IPS DF 6.9 (cell line): ENCODE measurements around the gene ABHD17B.

ENCODE experiments used
- DNase-seq: peaks from one replicate; pipeline ENCODE4 v3.0.0-alpha.2; 2013; ENCODE audit warnings: low read depth, low spot score
- H3K27ac ChIP-seq: one replicate; pipeline ENCODE4 v1.5.1; 2013; ENCODE audit warnings: low read length, control low read depth
- H3K27me3 ChIP-seq: 2 replicates; pipeline ENCODE4 v1.6.1; 2013; ENCODE audit warnings: mild to moderate bottlenecking, low read length; ENCODE audit not compliant: control insufficient read depth, insufficient read depth
- H3K36me3 ChIP-seq: 2 replicates; pipeline ENCODE4 v1.6.1; 2013; ENCODE audit warnings: low read length; ENCODE audit not compliant: control insufficient read depth, insufficient read depth
- H3K4me1 ChIP-seq: 2 replicates; pipeline ENCODE4 v1.6.1; 2013; ENCODE audit warnings: low read length; ENCODE audit not compliant: control insufficient read depth, insufficient read depth
- H3K4me3 ChIP-seq: 2 replicates; pipeline ENCODE4 v1.5.1; 2013; ENCODE audit warnings: mild to moderate bottlenecking, low read length
- H3K9me3 ChIP-seq: 2 replicates; pipeline ENCODE4 v1.6.1; 2013; ENCODE audit warnings: low read length, inconsistent platforms; ENCODE audit not compliant: control insufficient read depth, insufficient read depth
- WGBS: extraction: QIAGEN DNeasy Blood & Tissue Kit; methylation state at CpG from one replicate; pipeline ENCODE4 v1.1.7; 2013; ENCODE audit warnings: mixed read lengths, missing lambda C conversion rate; ENCODE audit not compliant: insufficient read length, insufficient coverage; 5-methylcytosine and 5-hydroxymethylcytosine counted together

Gene ABHD17B

DNA sequence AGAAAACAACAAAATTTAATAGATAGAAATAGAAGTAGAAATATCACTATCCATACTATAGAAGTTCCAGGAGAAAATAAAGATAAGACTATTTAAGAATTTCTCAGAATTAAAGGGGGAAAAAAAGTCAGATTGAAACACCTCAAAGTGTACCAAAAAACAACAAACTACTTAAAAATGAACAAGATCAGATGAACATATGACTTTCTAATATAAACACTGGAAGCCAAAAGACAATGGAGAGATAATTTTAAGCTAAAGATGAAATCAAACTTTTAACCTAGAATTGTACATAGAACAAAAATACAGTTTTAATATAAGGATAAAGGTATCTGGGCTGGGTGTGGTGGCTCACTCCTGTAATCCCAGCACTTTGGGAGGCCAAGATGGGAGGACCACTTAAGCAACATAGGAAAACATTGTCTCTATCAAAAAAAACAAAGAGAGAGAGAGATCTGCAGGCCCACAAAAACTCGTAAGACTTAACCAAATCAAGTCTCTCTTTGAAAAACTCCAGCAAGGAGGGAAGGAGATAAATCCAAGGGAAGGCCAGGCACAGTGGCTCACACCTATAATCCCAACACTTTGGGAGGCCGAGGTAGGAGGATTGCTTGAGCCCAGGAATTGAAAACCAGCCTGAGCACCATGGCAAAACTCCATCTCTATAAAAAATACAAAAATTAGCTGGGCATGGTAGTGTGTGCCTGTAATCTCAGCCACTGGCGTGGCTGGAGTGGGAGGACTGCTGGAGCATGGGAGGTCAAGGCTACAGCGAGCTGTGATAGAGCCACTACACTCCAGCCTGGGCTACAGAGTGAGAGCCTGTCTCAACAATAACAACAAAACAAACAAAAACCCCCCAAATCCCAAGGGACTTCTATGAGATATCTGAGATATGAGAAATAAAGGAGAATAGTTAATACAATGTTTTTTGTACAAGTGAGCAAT is 32.4 kb downstream of the ABHD17B start:
- H3K4me1 ChIP-seq, result no peaks in the 10 kb centered on the region
- no CpG with 5 or more reads among the region's 4 CpGs for WGBS
- no peak overlapping the region for H3K27ac ChIP-seq
- H3K4me3 ChIP-seq, result no peak overlapping the region
- no peaks in the 10 kb centered on the region for H3K9me3 ChIP-seq
- no peaks in the 10 kb centered on the region; the same call in 1 of the 2 replicates for H3K36me3 ChIP-seq
- DNase-seq, result no peak
- H3K27me3 ChIP-seq, result no peaks in the 10 kb centered on the region

DNA sequence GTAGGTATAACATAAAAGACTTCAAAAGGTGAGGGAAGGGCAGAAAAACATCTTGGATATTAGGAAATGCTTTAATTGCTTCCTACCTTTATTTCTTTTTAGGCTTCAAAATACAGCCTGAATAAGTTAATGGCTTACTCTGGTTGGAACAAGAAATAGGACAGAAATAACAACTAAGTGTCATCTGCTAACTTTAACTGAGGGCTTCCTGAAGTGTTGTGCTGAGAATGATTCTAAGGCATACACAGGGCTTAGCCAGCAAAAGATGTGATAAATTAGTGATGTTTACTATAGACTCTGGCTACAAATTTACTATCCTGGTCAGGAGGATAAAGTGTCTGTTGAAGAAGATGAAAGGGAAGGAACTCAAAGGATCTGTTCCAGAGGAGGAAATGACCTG is 34.2 kb downstream of the ABHD17B start:
- Histone ChIP-seq H3K4me1 (no peaks in the 10 kb centered on the region), H3K27ac (no peak overlapping the region), H3K4me3 (no peak overlapping the region), H3K9me3 (no peaks in the 10 kb centered on the region), H3K36me3 (no peaks in the 10 kb centered on the region; the same call in 1 of the 2 replicates), H3K27me3 (no peaks in the 10 kb centered on the region)
- no peak for DNase-seq

DNA sequence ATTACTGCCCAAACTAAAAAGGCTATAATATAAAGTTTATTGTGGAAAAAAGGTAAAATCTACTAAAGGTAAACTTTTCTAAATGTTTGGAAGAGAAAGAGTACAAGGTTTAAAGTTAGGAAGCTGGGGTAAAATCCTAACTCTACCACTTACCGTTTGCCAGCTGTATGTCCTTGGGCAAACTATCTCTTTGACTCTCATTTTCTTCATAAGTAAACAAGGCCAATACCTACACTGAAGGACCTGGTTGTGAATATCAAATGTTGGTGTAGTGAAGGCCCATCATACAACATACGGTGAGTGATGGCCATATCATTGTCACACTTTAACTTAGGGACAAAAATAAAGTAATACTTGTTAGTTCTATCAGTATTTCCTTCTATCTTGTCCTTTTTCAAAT is 34.9 kb downstream of the ABHD17B start:
- no peaks in the 10 kb centered on the region; the same call in 1 of the 2 replicates for H3K36me3 ChIP-seq
- no CpG with 5 or more reads among the region's 2 CpGs for WGBS
- no peak overlapping the region for H3K27ac ChIP-seq
- no peaks in the 10 kb centered on the region for H3K4me1 ChIP-seq
- no peaks in the 10 kb centered on the region for H3K9me3 ChIP-seq
- H3K4me3 ChIP-seq, result no peak overlapping the region
- no peak for DNase-seq
- H3K27me3 ChIP-seq, result no peaks in the 10 kb centered on the region

DNA sequence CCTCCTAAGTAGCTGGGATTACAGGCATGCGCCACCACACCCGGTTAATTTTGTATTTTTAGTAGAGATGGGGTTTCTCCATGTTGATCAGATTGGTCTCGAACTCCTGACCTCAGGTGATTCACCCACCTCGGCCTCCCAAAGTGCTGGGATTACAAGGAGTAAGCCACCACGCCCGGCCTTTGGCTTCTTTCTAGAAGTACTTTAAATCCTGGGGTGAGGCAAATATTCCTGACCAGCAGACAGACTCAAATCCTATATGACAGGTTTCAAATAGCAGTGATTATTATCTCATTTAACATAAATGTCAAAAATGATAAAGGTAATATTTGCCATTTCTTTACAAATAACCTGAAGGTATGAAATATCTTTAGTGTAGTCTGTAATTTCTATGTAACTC is 35.6 kb downstream of the ABHD17B start:
- Histone ChIP-seq H3K27me3 (no peaks in the 10 kb centered on the region), H3K36me3 (no peaks in the 10 kb centered on the region; the same call in 1 of the 2 replicates), H3K9me3 (no peaks in the 10 kb centered on the region), H3K27ac (no peak overlapping the region), H3K4me3 (no peak overlapping the region), H3K4me1 (no peaks in the 10 kb centered on the region)
- no CpG with 5 or more reads among the region's 6 CpGs for WGBS
- DNase-seq, result no peak

DNA sequence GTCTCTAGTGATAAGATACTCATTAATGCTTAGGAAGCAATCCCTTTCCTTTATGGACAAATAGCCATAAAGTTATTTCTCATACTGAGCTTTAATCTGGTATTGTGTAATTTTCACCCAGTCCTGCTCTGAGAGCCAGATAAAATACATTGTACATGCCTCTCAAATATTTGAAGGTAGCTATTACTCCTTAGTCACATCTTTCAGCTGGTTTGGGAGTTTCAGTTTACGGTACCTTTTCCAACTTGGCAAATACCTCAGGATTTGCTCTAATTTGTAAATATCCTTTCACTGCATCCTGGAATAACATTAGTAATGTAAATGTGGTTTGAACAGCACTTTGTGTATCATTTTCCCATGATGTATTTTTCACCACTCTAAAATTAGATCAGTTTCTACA is 47.4 kb downstream of the ABHD17B start:
- Histone ChIP-seq H3K4me3 (no peak overlapping the region), H3K27me3 (no peaks in the 10 kb centered on the region), H3K4me1 (no peaks in the 10 kb centered on the region), H3K36me3 (no peaks in the 10 kb centered on the region; the same call in 1 of the 2 replicates), H3K9me3 (no peaks in the 10 kb centered on the region), H3K27ac (no peak overlapping the region)
- WGBS, result no CpG with 5 or more reads among the region's 1 CpG
- DNase-seq, result no peak

DNA sequence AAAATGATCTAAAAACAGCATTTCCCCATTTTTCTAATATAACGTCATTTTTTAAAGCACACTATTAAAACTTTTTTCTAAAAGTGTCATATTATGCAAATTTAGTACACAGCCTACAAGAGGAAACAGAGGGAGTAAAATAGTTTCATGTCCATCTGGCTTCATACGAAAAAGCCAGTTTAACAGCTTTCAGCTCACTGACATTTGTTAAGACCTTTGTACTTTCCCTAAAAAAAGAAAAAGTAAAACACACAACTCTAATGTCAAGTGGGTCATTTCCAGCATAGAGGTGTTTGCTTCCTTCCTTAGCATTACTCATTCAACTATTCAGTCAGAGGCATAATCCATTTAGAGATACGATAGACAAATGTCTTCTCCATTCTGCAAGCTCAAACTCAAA is 49.4 kb downstream of the ABHD17B start:
- Histone ChIP-seq H3K27ac (no peak overlapping the region), H3K4me1 (no peaks in the 10 kb centered on the region), H3K9me3 (no peaks in the 10 kb centered on the region), H3K4me3 (no peak overlapping the region), H3K27me3 (no peaks in the 10 kb centered on the region), H3K36me3 (no peaks in the 10 kb centered on the region; the same call in 1 of the 2 replicates)
- WGBS, result 100% methylated on average over 1 of the region's 3 CpGs
- DNase-seq, result no peak

DNA sequence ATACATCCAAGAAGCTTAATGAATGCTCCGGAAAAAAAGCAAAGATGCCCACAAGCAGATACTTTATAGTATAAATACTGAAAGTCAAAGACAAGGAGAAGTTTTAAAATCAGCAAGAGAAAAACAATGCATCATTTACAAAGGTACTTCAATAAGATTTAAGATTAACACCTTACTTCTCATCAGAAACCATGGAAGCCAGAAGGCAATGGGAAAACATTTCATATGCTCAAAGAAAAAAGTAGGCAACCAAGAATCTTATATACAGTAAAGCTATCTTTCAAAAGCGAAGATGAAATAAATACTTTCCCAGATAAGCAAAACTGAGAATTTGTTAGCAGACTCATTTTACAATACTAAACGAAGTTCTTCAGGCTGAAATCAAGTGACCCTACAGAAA is 51.1 kb downstream of the ABHD17B start:
- WGBS, result no CpG with 5 or more reads among the region's 3 CpGs
- no peaks in the 10 kb centered on the region for H3K27me3 ChIP-seq
- no peak for DNase-seq
- H3K36me3 ChIP-seq, result no peaks in the 10 kb centered on the region; the same call in 1 of the 2 replicates
- no peak overlapping the region for H3K27ac ChIP-seq
- H3K4me3 ChIP-seq, result no peak overlapping the region
- no peaks in the 10 kb centered on the region for H3K9me3 ChIP-seq
- H3K4me1 ChIP-seq, result no peaks in the 10 kb centered on the region

DNA sequence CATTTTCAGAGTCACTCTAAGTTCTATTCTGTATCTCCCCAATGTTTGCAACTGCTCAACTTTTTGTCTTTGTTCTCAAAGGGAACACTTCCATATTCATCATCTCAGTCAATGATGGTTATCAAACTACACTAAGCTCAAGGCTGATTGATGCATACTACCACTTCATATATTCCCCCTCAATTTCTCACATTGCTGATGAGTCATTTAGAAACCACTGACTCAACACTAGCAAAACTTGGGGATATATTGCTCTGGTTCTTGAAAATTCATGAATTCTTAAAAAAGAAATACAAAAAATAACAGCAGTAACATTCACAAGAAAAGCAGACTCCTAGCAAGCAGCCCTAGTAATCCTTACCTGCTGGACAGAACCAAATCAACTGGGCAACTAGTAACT is 52.2 kb downstream of the ABHD17B start:
- Histone ChIP-seq H3K27ac (no peak overlapping the region), H3K9me3 (no peaks in the 10 kb centered on the region), H3K4me1 (no peaks in the 10 kb centered on the region), H3K36me3 (no peaks in the 10 kb centered on the region; the same call in 1 of the 2 replicates), H3K4me3 (no peak overlapping the region), H3K27me3 (no peaks in the 10 kb centered on the region)
- no peak for DNase-seq

DNA sequence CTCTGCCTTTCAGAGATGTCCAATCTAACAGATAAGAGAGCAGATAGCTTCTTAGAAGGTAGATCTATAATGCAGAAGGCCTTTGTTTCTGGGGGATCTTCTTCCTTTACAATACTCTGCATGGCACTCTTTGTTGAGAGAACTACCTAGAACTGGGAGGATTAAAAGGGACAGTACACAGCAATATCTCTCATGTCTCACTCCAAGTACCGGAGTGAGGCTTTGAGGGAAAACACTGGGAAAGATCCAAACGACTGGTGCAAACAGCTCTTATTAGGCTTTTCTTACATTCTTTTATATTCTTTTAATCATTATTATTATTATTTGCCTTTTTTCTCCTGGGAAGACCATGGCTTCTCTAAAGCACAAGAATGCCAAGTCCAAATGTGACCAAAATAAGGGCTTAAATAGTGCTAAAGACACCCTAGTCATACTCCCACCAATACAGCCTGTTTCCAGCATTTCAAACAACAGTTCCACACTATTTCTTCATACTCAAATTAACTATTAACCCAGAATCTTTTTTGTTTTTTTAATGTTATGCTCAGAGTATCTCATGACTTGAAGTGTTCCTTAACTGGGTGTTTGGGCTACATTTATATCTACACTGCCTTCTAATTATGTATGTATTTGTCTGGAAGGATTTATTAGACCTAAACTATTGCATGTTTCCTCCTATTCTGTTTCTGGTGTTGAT is 52.7 kb downstream of the ABHD17B start:
- Histone ChIP-seq H3K4me3 (no peak overlapping the region), H3K4me1 (no peaks in the 10 kb centered on the region), H3K9me3 (no peaks in the 10 kb centered on the region), H3K27me3 (no peaks in the 10 kb centered on the region), H3K27ac (no peak overlapping the region), H3K36me3 (no peaks in the 10 kb centered on the region; the same call in 1 of the 2 replicates)
- DNase-seq, result no peak
- WGBS, result no CpG with 5 or more reads among the region's 2 CpGs

DNA sequence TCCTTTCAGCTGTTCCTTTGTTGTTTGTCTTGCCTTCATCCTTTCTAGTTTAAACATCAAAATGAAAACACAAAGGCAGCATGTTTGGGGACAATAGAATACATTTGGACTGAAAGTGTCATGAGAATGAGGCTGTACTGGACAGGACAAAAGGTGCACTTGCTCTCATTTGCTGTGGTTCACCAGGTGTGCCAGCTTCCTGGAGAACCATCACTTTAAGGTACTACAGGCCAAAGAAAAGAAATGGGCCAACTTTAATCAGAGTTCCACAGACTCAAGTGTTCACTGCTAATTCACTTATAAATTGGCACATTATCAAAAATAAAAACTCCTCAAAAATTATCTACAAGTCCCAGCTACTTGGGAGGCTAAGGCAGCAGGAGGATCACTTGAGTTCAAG is 53.8 kb downstream of the ABHD17B start:
- Histone ChIP-seq H3K4me3 (no peak overlapping the region), H3K4me1 (no peaks in the 10 kb centered on the region), H3K9me3 (no peaks in the 10 kb centered on the region), H3K36me3 (no peaks in the 10 kb centered on the region; the same call in 1 of the 2 replicates), H3K27ac (no peak overlapping the region), H3K27me3 (no peaks in the 10 kb centered on the region)
- DNase-seq, result no peak
